H1 (cell line): ENCODE results near the gene RAMP3. TPM values are rescaled to one million over a fixed set of nuclear protein-coding genes. Genes with fewer than 3 reads are reported as not detected.

Source experiments
- ATF3 ChIP-seq: IDR thresholded peaks from 2 replicates; pipeline ENCODE4 v1.6.1; 2011; ENCODE audit warnings: low read depth, mild to moderate bottlenecking, low read length; ENCODE audit not compliant: insufficient read depth
- E2F6 ChIP-seq: IDR thresholded peaks from 2 replicates; pipeline ENCODE4 v1.6.1; 2012; ENCODE audit warnings: inconsistent platforms
- SP2 ChIP-seq: IDR thresholded peaks from 2 replicates; pipeline ENCODE4 v1.6.1; 2012; ENCODE audit warnings: mild to moderate bottlenecking, low read length, inconsistent platforms
- USF2 ChIP-seq: IDR thresholded peaks from 2 replicates; pipeline ENCODE4 v1.6.1; 2011; ENCODE audit warnings: low read length, improper control_type of control experiment
- polyA plus RNA-seq, 7 experiments: library from polyadenylated mRNA; depleted of rRNA in 3 of 7; stranded (reverse) in 5 of 7; unstranded in 2 of 7; fragments of >200 nt in 5 of 7; fragments of 200-250 nt in 2 of 7; gene quantifications; 1 replicate in 5 of 7; 2 replicates in 1 of 7; 4 replicates in 1 of 7; pipeline versions ENCODE4 v1.2.1 to v1.2.3, GENCODE V29; 2011 to 2013; ENCODE audit warnings: missing spikeins in 2 of 7, mixed read lengths in 2 of 7
- total RNA-seq: library from RNA; stranded (reverse); fragmentation: NEBNext Ultra II Directional; extraction: Animal tissue kit (Norgen Biotek cat#: 25700); gene quantifications from 2 replicates; pipeline ENCODE4 v1.2.1, GENCODE V29; 2021

Gene RAMP3
- total and polyA plus RNA-seq, 2 of the 8 experiments (the other 6 are each of a cell fraction or from before 2014, with no cell fraction given): 0.88 to 0.98 TPM

- TF ChIP-seq USF2 (no peak), SP2 (no peak), ATF3 (no peak), E2F6 (no peak)
- TF ChIP-seq, all 59 proteins: peak for 0
Observed at GRCh38 chr7:45130910-45131309, 26.7 kb upstream of the RAMP3 start (continued).
